Liver (tissue), 9 donors: ENCODE measurements around the gene PPARA. TPM values are rescaled to one million over a fixed set of nuclear protein-coding genes. Genes with fewer than 3 reads are reported as not detected.

Experiments used
- DNase-seq: peaks from one replicate; pipeline ENCODE4 v3.0.0-alpha.2; 2017; ENCODE audit warnings: low spot score
- H3K27ac ChIP-seq, 2 donors: one replicate each; pipeline ENCODE4 v1.7.0; 2013; ENCODE audit warnings: inconsistent platforms in 2 of 2, low read length in 2 of 2, control low read depth in 1 of 2, low read depth in 1 of 2, mild to moderate bottlenecking in 1 of 2
- H3K27me3 ChIP-seq, 4 donors: one replicate each; pipeline versions ENCODE4 v1.6.1 to v1.7.0; 2013; ENCODE audit warnings: low read length in 3 of 4, inconsistent platforms in 1 of 4, mild to moderate bottlenecking in 1 of 4, moderate library complexity in 1 of 4; ENCODE audit not compliant: control insufficient read depth in 4 of 4, insufficient read depth in 4 of 4
- H3K36me3 ChIP-seq, 4 donors: one replicate each; pipeline versions ENCODE4 v1.6.1 to v1.7.0; 2013; ENCODE audit warnings: low read length in 3 of 4, mild to moderate bottlenecking in 3 of 4, low read depth in 1 of 4, moderate library complexity in 1 of 4; ENCODE audit not compliant: control insufficient read depth in 4 of 4, insufficient read depth in 3 of 4
- H3K4me1 ChIP-seq, 4 donors: one replicate each; pipeline versions ENCODE4 v1.6.1 to v1.7.0; 2013; ENCODE audit warnings: low read length in 3 of 4, mild to moderate bottlenecking in 3 of 4, moderate library complexity in 1 of 4; ENCODE audit not compliant: control insufficient read depth in 4 of 4, insufficient read depth in 4 of 4
- H3K4me3 ChIP-seq, 3 donors: one replicate each; pipeline versions ENCODE4 v1.6.1 to v1.7.0; 2013; ENCODE audit warnings: low read length in 3 of 3, control low read depth in 1 of 3, low read depth in 1 of 3, mild to moderate bottlenecking in 1 of 3
- H3K9ac ChIP-seq, 2 donors: one replicate each; pipeline ENCODE4 v1.7.0; 2013; ENCODE audit warnings: low read length in 2 of 2, mild to moderate bottlenecking in 2 of 2, moderate library complexity in 2 of 2, control low read depth in 1 of 2, low read depth in 1 of 2
- H3K9me3 ChIP-seq, 4 donors: one replicate each; pipeline versions ENCODE4 v1.6.1 to v1.7.0; 2013; ENCODE audit warnings: low read length in 3 of 4; ENCODE audit not compliant: control insufficient read depth in 4 of 4
- FOXA2 ChIP-seq: IDR thresholded peaks from 2 replicates; pipeline ENCODE4 v1.6.1; 2016; ENCODE audit warnings: antibody characterized with exemption
- GABPA ChIP-seq, 2 donors: IDR thresholded peaks in 1 of 2; conservative IDR thresholded peaks in 1 of 2; 2 replicates each; pipeline ENCODE4 v1.6.1; 2016; ENCODE audit warnings: antibody characterized with exemption in 2 of 2, mild to moderate bottlenecking in 1 of 2, moderate library complexity in 1 of 2
- HNF4A ChIP-seq, 2 donors: conservative IDR thresholded peaks; 2 replicates each; pipeline ENCODE4 v1.6.1; 2016; ENCODE audit warnings: antibody characterized with exemption in 2 of 2, mild to moderate bottlenecking in 2 of 2
- REST ChIP-seq: IDR thresholded peaks from 2 replicates; pipeline ENCODE4 v1.6.1; 2016; ENCODE audit warnings: antibody characterized with exemption, mild to moderate bottlenecking
- RXRA ChIP-seq, 2 donors: IDR thresholded peaks; 2 replicates each; pipeline ENCODE4 v1.6.1; 2017 to 2018; ENCODE audit warnings: antibody characterized with exemption in 2 of 2, mild to moderate bottlenecking in 1 of 2
- SP1 ChIP-seq: IDR thresholded peaks from 2 replicates; pipeline ENCODE4 v1.6.1; 2018; ENCODE audit warnings: antibody characterized with exemption, mild to moderate bottlenecking
- ZBTB33 ChIP-seq: IDR thresholded peaks from 2 replicates; pipeline ENCODE4 v1.6.1; 2016; ENCODE audit warnings: antibody characterized with exemption
- WGBS: extraction: QIAGEN DNeasy Blood & Tissue Kit; methylation state at CpG from one replicate; pipeline ENCODE4 v1.1.7; 2013; 5-methylcytosine and 5-hydroxymethylcytosine counted together
- polyA plus RNA-seq, 2 donors: library from polyadenylated mRNA; stranded (reverse) in 1 of 2; unstranded in 1 of 2; fragments of 200-250 nt in 1 of 2; fragments of >200 nt in 1 of 2; fragmentation: Nextera tagmentation in 1 of 2; extraction: Ambion mirVana in 1 of 2; gene quantifications; one replicate each; pipeline versions ENCODE4 v1.2.1 to v1.2.3, GENCODE V29; 2013 to 2015
- total RNA-seq, 2 donors: library from RNA; depleted of rRNA; stranded (reverse); fragments of >200 nt; gene quantifications; one replicate each; pipeline ENCODE4 v1.2.3, GENCODE V29; 2014
- TF ChIP-seq, protein P1 (sequence below): IDR thresholded peaks from 2 replicates; pipeline ENCODE4 v1.6.1; 2016; ENCODE audit warnings: antibody characterized with exemption
- donor health status: healthy.
- donor health status: healthy.
- donor health status: healthy.
- donor health status: healthy.
- donor health status: healthy.

The PPARA gene
- total and polyA plus RNA-seq, 4 donors = 31.2 to 78.8 (median 41.3) TPM

- peaks cover 35 to 86% (median 67%) of the 10 kb centered on the region in 4 donors for H3K36me3 ChIP-seq
These were observed 139.0 kb downstream of the PPARA start for GRCh38 chr22:46289244-46289891.

DNA sequence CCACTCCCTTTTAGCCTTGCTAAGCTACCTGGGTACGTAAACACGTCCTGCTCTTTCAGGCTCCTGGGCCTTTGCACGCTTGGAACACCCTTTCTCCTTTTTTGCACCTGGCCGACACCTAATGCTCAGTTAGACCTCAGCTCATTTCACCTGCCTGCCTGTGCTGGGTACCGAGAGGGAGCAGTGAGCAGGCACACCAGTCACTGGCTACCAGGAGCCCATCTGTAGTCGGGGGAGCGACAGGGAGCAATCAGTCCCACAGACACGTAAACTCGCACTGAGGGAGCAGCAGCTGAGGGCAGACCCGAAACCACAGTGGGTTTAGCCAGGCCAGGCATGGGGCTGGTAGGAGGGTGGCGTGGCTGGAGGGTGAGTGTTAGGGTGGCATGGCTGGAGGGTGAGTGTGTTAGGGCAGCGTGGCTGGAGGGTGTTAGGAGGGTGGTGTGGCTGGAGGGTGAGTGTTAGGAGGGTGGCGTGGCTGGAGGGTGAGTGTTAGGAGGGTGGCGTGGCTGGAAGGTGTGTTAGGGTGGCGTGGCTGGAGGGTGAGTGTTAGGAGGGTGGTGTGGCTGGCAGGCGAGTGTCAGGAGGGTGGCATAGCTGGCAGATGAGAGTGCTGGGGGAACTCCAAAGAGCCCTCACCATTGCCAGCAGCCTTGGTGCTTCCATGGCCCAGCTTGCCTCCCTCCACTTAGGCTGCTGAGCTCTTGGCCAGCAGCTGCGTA is 140.0 kb downstream of the PPARA start:
- Histone ChIP-seq H3K36me3 (peaks cover 30 to 77% (median 58%) of the 10 kb centered on the region in 4 donors), H3K27me3 (no peaks in the 10 kb centered on the region), H3K9me3 (no peaks in the 10 kb centered on the region), H3K9ac (no peak overlapping the region), H3K4me1 (peaks cover 0 to 8% (median 2%) of the 10 kb centered on the region in 4 donors), H3K4me3 (no peak overlapping the region), H3K27ac (no peak overlapping the region)
- TF ChIP-seq, protein P1, sequence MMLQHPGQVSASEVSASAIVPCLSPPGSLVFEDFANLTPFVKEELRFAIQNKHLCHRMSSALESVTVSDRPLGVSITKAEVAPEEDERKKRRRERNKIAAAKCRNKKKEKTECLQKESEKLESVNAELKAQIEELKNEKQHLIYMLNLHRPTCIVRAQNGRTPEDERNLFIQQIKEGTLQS = no peak
- WGBS = 96% methylated on average over 17 of the region's 17 CpGs
- no peak for DNase-seq

More at GRCh38 chr22:46289244-46289891, 139.0 kb downstream of the PPARA start:
- no peak overlapping the region for H3K9ac ChIP-seq
- TF ChIP-seq FOXA2 (no peak), ZBTB33 (no peak), HNF4A (conservative IDR thresholded peaks at IDR 0.05) (no peak), SP1 (no peak), GABPA (IDR thresholded peaks at IDR 0.05 in 1 of 2, conservative IDR thresholded peaks at IDR 0.05 in 1 of 2) (no peak), REST (no peak), RXRA (IDR thresholded peaks at IDR 0.05) (no peak)
- TF ChIP-seq, protein P1 = no peak
- no peaks in the 10 kb centered on the region for H3K27me3 ChIP-seq
- no peaks in the 10 kb centered on the region for H3K9me3 ChIP-seq
- no peak for DNase-seq
- H3K4me1 ChIP-seq = peaks cover 0 to 4% (median 2%) of the 10 kb centered on the region in 4 donors
- H3K4me3 ChIP-seq = no peak overlapping the region
- WGBS = 90% methylated on average over 33 of the region's 33 CpGs
- H3K27ac ChIP-seq = no peak overlapping the region
